IPS DF 19.7 (cell line): ENCODE measurements around the gene FBXO41.

Experiments
- DNase-seq: peaks from one replicate; pipeline ENCODE4 v3.0.0-alpha.2; 2013; ENCODE audit warnings: low read depth, low spot score

FBXO41 gene

DNA sequence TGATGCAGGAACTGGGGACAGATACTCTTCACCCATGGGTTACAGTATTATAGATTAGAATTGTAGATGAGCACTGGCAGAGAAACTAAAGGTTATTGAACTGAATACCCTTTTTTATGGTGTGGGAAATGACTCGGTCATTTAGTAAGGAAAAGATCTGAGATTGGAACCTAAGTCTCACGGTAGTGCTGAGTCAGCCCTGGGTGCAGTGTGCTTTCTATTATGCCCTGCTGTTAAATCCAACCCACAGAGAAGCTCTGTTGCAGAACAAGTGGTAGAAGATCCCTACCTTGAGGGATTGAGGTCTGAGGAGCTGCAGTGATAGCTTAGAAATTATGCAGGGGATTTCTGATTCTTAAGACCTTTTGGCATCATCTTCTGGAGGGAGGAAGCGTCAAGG, 37.4 kb downstream of the FBXO41 start:
- no peak for DNase-seq

- no peak for DNase-seq
These were observed 39.7 kb downstream of the FBXO41 start for GRCh38 chr2:73244580-73244979.

DNA sequence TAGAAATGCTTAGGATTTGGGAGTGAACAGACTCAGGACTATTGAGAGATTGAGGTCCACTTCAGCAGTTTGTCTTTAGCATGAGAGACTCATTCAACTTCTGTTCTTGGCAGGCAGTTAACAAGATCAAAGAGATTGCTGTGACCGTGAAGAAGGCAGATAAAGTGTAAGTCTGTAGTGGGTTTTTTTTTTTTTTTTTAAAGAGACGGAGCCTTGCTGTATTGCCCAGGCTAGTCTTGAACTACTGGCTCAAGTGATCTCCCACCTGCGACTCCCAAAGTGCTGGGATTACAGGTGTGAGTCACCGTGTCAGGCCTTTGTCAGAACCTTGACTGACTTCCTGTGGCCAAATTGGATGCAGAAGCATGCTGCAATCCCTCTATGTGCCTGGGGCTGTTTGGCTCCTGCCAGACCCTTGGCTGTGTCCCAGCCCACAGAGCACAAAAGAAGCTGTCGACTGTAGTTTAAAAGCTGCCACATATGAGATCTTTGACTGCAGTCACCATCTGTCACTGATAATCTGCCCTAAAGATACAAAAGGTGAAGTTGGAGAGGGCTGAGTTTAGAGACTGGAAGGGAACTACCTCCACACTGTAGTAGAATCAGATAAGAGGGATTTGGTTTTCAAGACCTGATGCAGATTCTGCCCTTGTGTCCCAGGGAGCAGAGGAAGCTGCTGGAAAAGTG, 40.3 kb downstream of the FBXO41 start:
- no peak for DNase-seq

DNA sequence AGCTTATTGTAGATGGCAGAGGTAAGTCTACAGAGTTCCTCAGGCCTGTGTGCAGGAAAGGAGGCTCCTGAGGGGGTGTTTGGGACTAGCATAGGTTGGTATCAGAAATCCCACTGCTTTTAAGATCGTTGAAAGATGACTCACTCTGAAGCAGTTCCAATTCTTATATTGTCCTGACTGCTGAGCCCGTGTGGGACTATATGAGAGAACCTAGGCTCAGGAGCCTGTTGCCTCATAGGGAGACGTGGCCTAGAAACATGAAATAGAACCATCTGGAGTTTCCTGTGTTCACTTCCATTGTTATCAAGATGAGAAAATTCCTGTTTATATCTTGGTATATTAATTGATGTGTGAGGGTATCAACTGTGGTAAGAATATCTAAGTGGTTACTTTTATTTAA, 44.5 kb downstream of the FBXO41 start:
- no peak for DNase-seq

DNA sequence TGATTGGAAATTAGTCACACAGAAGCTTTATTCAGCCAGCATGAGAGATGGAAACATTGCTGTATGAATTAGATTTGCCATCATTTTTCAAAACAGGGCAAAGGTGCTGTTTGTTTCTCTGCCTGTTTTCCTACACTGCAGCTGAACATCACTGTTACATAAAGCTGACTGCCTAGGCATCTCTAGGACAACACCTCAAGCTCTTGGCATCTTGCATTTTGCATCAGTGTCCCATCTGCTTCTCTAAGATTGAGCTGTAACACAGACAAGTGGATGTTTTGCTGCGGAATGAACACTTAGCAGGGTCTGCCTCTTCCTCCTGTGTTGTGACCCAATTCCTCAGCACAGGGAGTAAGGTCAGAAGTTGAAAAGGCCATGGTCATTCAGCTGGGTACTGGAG, 45.3 kb downstream of the FBXO41 start:
- DNase-seq, result no peak

- no peak for DNase-seq
These were observed 46.1 kb downstream of the FBXO41 start for GRCh38 chr2:73238149-73238548.

GRCh38 chr2:73237168-73237567, 47.1 kb downstream of the FBXO41 start:
- DNase-seq, result no peak

- DNase-seq, result no peak
These were observed 48.8 kb downstream of the FBXO41 start for GRCh38 chr2:73235315-73236028.

DNA sequence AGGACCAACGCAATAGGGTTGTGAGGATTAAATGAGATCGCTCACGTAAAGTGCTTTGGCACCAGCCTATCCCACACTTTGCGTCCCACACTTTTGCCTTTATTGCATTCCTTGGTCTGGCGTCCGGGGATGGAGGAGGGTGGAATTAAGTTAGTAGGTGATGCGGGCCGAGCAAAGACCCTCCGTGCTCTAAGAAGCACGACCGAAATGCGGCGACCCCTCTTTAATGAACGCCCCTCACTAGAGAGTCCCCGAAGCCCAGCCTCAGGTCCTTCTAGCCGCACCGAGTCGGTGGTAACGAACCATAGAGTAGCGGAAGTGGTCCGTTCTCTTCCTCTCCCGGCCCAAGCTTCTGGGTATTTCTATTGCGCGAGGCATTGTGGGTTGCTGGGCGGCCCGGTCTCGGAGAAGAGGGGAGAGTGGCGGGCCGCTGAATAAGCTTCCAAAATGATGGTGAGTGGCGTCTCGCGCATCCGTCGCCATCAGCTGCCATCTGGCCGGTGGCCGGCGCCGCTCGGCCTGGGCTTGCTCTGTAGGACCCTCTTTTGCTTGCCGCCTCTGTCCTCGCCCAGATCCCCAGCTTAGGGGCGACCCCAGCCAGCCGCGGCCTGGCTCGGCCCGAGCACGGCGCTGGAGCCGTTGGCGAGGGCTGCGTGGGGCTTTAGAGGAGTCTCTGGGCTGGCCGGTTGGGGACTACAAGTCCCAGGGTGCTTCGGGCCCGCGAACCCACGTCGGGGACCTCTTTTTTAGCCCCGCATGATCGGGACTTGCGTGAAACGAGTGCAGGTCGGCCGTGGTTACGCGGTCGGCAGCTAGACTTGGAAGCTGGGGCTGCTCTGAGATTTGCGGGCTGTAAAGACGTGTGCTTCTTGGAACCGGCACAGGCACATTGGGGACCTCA, 50.1 kb downstream of the FBXO41 start, which contains the start of gene CCT7:
TSS of gene CCT7 (plus strand) at position 377 of the 901 bp plus-strand sequence. CDS start at position 448, 71 bp downstream.
- peak; percentile 89 for DNase-seq

DNA sequence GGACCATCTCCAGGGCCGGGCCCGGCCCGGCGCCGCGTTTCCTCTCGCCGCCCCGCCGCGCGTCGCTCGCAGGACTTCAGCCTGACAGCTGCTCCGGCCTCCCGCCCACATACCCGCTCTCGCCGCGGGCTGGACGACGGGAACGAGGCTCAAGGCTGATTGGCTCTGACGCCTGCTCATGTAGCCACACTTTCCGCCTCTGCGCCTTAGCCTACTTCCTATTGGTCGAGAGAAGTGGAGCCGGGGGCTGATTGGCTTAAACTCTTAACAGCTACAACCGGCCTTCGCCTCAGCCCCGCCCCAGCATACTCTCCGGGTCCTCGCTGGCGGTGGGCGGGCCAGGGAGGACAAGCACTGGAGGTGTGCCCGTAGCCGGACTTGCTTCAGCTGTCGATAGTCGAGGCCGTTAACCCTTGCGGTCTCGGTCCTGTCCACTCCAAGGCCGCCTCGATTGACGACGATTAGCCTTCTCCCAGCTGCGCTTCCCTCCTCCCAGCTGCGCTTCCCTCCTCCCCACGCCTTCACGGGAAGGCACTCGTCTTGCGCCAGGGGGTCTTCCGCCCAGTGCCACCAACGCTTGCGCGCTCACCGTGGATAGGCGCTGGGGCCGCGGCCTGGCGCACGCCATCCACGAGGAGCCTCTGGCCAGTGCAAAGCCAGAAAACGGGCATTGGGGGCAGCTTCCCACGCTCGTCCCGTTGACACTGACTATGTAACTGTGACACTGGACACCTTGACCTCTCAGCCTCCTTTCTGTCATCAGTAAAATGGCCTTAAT, 50.9 kb downstream of the FBXO41 start, which contains the start of gene PRADC1:
TSS of gene PRADC1 (minus strand) at position 86 of the 778 bp plus-strand sequence. CDS start at position 7, 79 bp downstream.
- DNase-seq, result peak; percentile 100

DNA sequence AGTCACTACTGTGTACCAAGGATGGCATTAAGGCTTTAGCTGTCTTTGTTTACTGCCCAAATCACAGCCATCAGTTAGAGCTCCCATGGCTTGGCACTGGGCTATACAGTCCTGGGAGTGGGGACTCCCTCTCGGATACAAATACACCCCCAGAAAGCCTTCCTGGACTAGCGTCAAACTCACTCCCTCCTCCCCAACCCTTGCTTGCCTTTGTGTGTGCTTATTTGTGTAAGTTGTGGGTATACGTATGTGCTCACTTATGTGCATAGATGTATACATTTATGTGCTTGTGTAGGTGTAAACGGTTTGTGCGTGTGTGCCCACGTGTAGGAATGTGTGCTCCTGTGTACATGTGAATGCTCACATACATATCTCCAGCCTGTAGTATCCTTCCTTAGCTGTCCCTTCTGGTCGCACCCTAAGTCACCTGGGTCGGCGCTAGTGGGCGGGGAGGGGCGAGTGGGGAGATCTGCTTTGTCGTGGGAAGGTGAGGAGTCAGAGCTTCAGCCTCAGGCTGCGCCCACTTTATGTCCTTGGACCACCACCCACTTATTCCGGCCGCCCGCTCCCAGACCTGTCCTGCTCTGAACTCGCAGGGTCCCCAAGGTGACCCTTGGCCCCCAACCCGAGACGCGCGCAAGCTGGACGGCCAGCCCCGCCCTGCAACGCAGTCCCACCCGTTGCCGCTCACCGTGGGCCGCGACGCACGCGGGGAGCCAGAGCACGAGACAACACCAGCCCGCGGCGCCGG, 51.7 kb downstream of the FBXO41 start:
- no peak for DNase-seq

DNA sequence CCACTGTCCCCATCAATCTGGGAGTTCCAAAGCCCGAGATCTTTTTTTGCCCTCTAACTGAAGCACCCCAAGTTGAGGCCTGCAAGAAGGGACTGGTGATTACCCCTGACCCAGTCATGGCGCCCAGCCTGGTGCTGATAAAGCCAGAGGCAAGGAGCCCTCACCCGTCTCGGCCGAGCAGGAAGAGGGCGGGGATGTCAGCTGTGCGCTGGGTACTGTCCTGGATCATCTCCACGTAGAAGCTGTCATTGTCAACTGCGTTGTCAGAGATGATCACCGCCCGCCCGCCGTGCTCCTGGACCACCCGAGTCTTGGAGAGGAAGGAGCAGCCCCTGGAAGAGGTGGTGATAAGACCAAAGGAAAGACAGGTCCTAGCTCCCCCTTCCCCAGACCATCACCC, 55.6 kb downstream of the FBXO41 start:
- DNase-seq, result no peak

DNA sequence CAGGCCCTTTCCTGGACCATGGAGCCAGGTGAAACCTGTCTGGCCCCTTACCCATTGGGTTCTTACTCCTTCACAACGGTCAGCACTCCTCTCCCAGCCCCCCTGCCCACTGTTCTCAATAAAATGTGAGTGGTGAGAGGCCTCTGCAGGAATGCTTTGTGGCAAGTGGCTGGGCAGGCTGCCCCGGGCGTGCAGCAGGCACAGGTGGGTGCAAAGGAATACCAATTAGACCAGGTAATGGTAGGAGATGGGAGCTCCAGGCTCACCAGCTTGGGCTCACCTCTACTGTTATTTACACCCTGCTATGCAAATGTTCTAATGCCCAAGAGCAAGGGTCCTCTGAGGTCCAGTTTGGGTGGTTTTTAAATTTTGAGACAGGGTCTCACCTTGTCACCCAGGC, 57.2 kb downstream of the FBXO41 start:
- DNase-seq, result no peak

DNA sequence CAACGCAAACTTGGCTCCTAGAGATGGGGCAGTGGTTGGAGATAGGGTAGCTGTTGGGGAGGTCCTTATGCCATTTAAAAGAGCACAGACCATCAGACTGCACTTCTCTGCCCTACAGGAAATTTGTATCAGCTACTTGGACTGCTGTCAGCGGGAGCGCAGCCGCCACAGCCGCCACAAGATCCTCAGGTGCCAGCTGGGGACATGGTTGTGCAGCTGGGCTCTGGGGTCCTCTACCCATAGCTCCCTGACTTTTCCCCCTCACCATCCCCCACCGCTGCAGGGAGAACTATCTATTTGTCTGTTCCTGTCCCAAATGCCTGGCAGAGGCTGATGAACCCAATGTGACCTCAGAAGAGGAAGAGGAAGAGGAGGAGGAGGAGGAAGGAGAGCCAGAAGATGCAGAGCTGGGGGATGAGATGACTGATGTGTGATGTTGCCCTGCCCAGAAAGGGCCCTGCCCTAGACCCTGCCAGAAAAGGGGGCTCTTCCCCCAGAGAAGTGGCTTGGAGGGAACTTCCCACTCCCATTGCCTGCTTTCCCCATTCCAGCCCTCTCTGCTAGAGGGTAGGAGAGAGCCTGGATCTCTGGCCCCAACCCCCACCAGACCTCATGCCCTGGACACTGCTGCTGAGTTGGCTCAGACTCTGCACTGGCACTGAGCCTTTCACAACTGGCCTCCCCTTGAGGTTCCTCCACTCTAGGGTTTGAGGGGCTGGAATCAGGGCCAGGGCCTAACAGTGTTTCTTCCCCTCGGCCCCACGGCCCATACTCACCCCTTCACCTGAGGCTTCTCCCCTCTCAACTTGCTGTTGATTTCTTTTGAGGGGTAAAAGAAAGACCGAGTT, 58.5 kb downstream of the FBXO41 start:
- DNase-seq, result no peak

DNA sequence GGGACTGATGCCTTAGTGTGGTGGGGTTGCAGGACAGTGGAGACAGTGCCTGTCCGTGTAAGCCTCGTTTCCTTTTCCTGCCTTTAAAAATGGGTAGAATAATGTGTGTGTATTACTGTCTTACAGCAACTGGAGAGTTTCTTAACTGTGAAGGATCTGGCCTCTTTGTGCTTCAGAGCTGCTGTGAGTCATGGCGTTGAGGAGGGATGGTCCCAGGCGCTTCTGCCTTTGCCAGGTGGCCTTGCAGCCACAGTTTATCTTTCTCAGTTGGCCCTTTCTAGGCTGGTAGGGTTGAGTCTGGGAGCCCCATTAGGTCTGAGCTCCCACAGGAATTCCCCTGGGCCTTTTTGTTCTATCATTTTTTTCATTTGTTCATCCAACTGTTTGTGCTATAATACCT, 60.5 kb downstream of the FBXO41 start:
- DNase-seq, result no peak

DNA sequence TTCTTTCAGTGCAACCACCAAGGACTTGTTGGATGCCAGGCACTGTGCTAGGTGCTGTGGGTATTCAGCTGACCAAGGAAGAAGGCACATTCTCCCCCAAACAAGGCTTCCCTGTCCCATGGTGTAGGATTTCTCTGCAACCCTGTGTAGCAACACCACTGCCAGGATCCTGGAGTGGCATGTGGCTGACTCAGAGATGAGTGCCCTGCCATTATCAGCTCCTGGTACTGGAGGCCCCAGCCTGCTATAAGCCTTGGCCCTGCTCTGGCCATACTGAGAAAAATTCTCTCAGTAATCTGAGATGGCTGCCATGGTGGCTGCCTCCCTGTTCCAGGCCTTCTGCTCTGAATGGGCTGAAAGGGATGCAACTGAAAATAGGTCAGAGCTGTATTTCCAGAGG, 66.0 kb downstream of the FBXO41 start:
- DNase-seq, result no peak

- DNase-seq, result no peak
These were observed 66.5 kb downstream of the FBXO41 start for GRCh38 chr2:73217826-73218225.

- DNase-seq, result no peak
These were observed 67.1 kb downstream of the FBXO41 start for GRCh38 chr2:73217160-73217559.

- DNase-seq, result no peak
These were observed 69.0 kb downstream of the FBXO41 start for GRCh38 chr2:73215254-73215653.
